ENCODE results near the gene FTO. TPM values are rescaled to one million over a fixed set of nuclear protein-coding genes. Genes with fewer than 3 reads are reported as not detected.

The FTO gene
- total RNA-seq, 4 donors from 2014 or later = 125 to 182 (median 164) TPM

DNA sequence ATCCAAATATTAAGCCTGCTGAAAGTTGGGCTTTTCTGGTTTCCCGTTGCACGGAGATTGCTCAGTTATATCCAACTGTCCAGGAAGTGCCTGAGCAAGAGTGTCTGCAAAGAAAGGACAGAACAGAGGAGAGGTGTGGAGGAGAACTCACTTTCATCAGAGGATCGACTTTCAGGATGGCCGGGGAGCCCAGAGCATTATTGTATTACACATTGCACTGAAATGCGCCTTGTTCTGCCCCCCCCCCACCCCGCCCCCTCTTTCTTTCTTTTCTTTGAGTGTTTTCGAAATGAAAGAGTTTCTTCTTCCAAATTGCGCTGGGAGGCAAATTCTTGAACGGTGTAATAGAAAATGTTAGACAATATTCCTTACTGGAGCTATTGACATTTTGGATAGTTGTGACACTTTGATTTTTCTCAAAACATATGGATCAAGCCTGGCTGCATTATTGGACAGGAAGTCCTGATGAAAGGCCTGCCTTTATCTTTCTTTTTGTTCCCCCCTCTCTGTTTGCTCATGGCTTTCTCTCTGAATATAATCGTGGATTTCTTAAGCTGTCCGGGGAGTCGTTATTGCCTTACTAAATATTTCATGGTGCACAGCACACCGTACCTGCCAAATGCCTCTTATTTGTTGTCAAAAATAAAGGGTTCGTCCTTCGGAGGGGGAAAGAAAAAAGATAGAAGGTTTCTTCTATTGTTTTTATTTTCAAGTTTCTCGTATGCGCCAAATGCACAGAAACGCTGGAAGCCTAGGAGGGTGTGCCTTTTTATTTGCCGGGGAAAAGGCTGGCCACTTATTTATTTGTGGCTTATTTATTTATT is 471.8 kb downstream of the FTO start:
- no peaks in the 10 kb centered on the region for H3K9me3 ChIP-seq
- intact Hi-C loops (cut with DNase I) = no loop called here
- DNase-seq = no peak
- H3K36me3 ChIP-seq = no peaks in the 10 kb centered on the region
- TF ChIP-seq, protein P1, sequence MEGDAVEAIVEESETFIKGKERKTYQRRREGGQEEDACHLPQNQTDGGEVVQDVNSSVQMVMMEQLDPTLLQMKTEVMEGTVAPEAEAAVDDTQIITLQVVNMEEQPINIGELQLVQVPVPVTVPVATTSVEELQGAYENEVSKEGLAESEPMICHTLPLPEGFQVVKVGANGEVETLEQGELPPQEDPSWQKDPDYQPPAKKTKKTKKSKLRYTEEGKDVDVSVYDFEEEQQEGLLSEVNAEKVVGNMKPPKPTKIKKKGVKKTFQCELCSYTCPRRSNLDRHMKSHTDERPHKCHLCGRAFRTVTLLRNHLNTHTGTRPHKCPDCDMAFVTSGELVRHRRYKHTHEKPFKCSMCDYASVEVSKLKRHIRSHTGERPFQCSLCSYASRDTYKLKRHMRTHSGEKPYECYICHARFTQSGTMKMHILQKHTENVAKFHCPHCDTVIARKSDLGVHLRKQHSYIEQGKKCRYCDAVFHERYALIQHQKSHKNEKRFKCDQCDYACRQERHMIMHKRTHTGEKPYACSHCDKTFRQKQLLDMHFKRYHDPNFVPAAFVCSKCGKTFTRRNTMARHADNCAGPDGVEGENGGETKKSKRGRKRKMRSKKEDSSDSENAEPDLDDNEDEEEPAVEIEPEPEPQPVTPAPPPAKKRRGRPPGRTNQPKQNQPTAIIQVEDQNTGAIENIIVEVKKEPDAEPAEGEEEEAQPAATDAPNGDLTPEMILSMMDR (IDR thresholded peaks at IDR 0.05) = no peak
- TF ChIP-seq POLR2A (IDR thresholded peaks at IDR 0.05) = no peak
- H3K27ac ChIP-seq = no peak overlapping the region
- WGBS, 2 donors = 74 to 75% methylated on average over 19 of the region's 19 CpGs
- no peaks in the 10 kb centered on the region for H3K4me1 ChIP-seq
- no peak overlapping the region for H3K4me3 ChIP-seq (replicated peaks in 1 of 3)
- H3K27me3 ChIP-seq = no peaks in the 10 kb centered on the region

DNA sequence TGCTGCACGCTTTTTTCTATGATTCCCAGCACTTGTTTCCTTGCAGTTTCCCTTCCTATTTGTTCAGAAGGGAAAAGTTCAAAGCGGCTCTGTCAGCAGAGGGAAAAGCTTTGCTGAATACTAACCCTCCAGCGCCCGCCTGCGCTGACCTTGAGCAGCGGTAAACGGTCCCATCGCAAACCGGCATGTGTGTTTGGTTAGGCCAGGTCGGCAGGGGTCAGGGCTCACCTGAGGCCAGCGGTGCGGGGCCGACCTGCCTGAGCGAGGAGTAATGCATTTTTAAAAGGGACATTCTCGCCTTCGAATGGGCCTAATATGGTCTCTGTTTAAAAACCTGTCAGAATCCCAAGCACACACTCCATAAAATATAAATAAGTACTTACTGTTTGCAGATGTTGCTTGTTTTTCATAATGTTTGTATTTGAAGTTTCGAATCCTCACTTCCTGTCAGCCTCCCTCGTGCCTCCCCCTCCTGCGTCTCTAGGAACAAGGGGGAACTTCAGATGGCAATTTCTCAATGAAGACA is 472.5 kb downstream of the FTO start:
- intact Hi-C loops (cut with DNase I) = no loop called here
- no peaks in the 10 kb centered on the region for H3K4me1 ChIP-seq
- no peaks in the 10 kb centered on the region for H3K27me3 ChIP-seq
- TF ChIP-seq, protein P1 (IDR thresholded peaks at IDR 0.05) = no peak
- TF ChIP-seq POLR2A (IDR thresholded peaks at IDR 0.05) = no peak
- H3K9me3 ChIP-seq = no peaks in the 10 kb centered on the region
- H3K4me3 ChIP-seq (replicated peaks in 1 of 3) = no peak overlapping the region
- no peak overlapping the region for H3K27ac ChIP-seq
- 65 to 69% methylated on average over 19 of the region's 19 CpGs for WGBS, 2 donors
- no peaks in the 10 kb centered on the region for H3K36me3 ChIP-seq
- no peak for DNase-seq

DNA sequence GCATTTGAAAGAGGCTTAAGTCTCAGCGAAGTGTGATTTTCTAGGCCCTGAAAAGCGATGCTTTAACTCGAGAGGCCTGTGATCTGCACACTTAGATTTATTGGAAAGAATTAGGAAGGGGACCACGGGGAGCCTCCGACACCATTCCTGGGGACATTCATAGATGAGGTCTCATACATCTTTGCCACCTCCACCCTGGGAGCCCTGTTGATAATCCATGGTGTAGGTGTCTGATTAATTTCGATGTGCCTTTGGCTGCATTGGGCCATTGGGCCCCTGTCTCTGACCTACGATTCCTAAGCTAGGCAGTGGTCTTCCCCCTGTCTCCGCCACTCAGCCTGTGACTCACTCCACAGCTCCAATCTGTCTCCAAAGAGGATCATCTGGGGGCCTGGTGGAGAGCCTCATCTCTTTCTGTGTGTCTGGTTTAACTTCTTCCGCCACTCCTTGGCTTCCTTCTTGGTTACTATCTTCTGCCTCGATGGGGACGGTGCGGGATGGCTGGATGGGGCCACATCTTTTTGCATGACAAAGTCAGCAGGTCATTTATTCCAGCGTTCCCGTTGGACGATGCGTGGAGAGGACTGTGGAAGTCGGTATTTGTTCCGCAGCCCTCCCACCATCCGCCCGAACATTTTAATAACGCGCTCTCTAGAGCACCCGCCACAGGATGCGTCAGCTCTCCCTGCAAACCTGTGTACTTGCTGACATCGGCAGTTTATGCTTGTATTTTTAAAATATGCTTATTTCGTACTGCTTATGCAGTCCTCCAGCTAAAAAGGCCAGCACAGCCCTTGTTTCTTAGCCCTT is 473.3 kb downstream of the FTO start:
- Histone ChIP-seq H3K36me3 (no peaks in the 10 kb centered on the region), H3K4me3 (replicated peaks in 1 of 3) (no peak overlapping the region), H3K9me3 (no peaks in the 10 kb centered on the region), H3K4me1 (no peaks in the 10 kb centered on the region), H3K27me3 (no peaks in the 10 kb centered on the region), H3K27ac (no peak overlapping the region)
- TF ChIP-seq, protein P1 (IDR thresholded peaks at IDR 0.05) = no peak
- TF ChIP-seq POLR2A (IDR thresholded peaks at IDR 0.05) = no peak
- 93 to 94% methylated on average over 26 of the region's 26 CpGs for WGBS, 2 donors
- intact Hi-C loops (cut with DNase I) = no loop called here
- no peak for DNase-seq

DNA sequence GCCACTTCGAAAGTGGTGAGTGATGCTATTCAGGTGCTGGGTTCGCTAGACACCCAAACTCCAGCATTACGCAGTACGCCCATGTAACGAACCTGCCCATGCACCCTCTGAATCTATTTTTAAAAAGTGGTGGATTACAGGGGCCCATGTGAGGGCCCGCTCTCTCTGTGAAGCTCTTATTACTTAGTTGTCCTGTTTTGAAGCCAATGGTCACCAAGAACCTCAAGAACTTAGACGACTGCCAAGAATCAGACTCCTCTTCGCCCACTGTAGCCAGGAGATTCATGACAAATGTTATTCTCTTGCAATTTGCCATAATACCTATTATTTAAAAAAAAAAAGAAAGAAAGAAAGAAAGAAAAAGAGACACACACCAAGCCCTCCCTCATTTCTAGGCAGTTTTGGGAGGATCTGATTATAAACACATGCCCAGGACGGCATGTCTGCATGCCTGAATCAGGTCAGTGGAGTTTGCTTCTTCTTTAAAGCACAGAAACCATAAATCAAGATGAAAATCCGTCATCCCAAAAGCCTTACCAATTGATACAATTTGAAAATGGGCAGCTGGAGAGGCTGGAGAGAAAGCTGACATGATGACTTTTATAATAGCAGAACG is 474.0 kb downstream of the FTO start:
- H3K27ac ChIP-seq = no peak overlapping the region
- intact Hi-C loops (cut with DNase I) = no loop called here
- no peak for TF ChIP-seq POLR2A (IDR thresholded peaks at IDR 0.05)
- TF ChIP-seq, protein P1 (IDR thresholded peaks at IDR 0.05) = no peak

More for the DNA sequence above, 474.0 kb downstream of the FTO start:
- WGBS, 2 donors = 83 to 84% methylated on average over 11 of the region's 11 CpGs
- no peak overlapping the region for H3K4me3 ChIP-seq (replicated peaks in 1 of 3)
- H3K27me3 ChIP-seq = no peaks in the 10 kb centered on the region
- H3K36me3 ChIP-seq = no peaks in the 10 kb centered on the region
- no peaks in the 10 kb centered on the region for H3K4me1 ChIP-seq
- DNase-seq = no peak
- H3K9me3 ChIP-seq = no peaks in the 10 kb centered on the region

All from thyroid gland (tissue), 4 donors.